Mucosa of descending colon (tissue), 3 donors: Measurements from ENCODE around the gene SEC63. TPM values are rescaled to one million over a fixed set of nuclear protein-coding genes. Genes with fewer than 3 reads are reported as not detected.

Source experiments
- ATAC-seq: fragments of 200-7000 bp; cut with Tn5 transposase; one replicate; pipeline ENCODE4 v1.9.1; 2020; ENCODE audit warnings: mild to moderate bottlenecking, moderate library complexity
- DNase-seq, 3 donors: peaks; one replicate each; pipeline ENCODE4 v3.0.0-alpha.2; 2020
- H3K36me3 ChIP-seq: fragments of 200-600 bp; one replicate; pipeline ENCODE4 v1.8.0; 2021; ENCODE audit warnings: low read depth, mild to moderate bottlenecking
- H3K4me1 ChIP-seq: fragments of 200-600 bp; one replicate; pipeline ENCODE4 v1.8.0; 2021; ENCODE audit warnings: low read depth, mild to moderate bottlenecking
- H3K4me3 ChIP-seq: fragments of 200-600 bp; one replicate; pipeline ENCODE4 v1.8.0; 2021; ENCODE audit warnings: mild to moderate bottlenecking
- H3K9me3 ChIP-seq: fragments of 200-600 bp; one replicate; pipeline ENCODE4 v1.8.0; 2021; ENCODE audit warnings: mild to moderate bottlenecking
- intact Hi-C, 2 donors: fragments of 100-400 bp; cut with DNase I in 1 of 2; cut with micrococcal nuclease in 1 of 2; formaldehyde crosslinking; loops; one replicate each; pipeline versions ENCODE4 v1.11.0 to v1.11.1; 2022; cut with DNase I, micrococcal nuclease
- total RNA-seq, 3 donors: library from RNA; stranded (reverse); fragmentation: NEBNext Ultra II Directional in 2 of 3; extraction: Animal tissue kit (Norgen Biotek cat#: 25700) in 2 of 3; gene quantifications; one replicate each; pipeline versions ENCODE4 v1.2.1 to v1.2.4, GENCODE V29; 2021 to 2023
- TF ChIP-seq, protein P1 (sequence below): fragments of 200-600 bp; IDR thresholded peaks from one replicate; pipeline ENCODE4 v1.8.0; 2022; ENCODE audit warnings: antibody characterized with exemption, mild to moderate bottlenecking
- donor health status: DM: no; HTN: no; CAD: no; lungs with moderate emphysema.
- donor health status: DM: no; HTN: no; CAD: no.
- donor health status: DM: no; HTN: yes; CAD: no.

The SEC63 gene
- total RNA-seq, 3 donors from 2014 or later, result 47.5 to 84.9 (median 70.8) TPM

DNA sequence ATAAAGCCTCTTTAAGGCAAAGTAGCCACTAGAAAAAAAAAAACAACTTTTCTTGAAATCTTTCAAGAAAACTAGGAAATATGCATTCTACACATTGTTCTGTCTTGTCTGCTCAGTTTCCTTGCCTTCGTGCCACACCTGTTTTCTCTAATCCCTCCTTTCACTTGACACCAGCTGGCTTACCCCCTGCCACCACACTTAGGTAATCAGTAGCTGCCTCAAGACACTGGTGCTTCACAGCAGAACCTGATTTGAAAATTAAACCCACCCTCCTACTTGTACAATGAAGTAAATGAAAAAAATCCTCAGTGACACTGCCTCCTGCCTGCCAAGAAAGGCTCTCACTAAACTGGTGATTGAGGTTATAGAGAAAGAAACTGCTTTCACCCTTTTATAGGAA, 88.1 kb downstream of the SEC63 start:
- no peaks in the 10 kb centered on the region for H3K4me1 ChIP-seq
- no peaks in the 10 kb centered on the region for H3K9me3 ChIP-seq
- H3K36me3 ChIP-seq, result no peaks in the 10 kb centered on the region
- no peak overlapping the region for H3K4me3 ChIP-seq
- DNase-seq, result no peak
- intact Hi-C loops, result loop anchor here in 1 of 2 donors (10.0 kb wide), 1 partner anchor 625 kb away; no protein-coding TSS in a partner anchor
- TF ChIP-seq, protein P1, sequence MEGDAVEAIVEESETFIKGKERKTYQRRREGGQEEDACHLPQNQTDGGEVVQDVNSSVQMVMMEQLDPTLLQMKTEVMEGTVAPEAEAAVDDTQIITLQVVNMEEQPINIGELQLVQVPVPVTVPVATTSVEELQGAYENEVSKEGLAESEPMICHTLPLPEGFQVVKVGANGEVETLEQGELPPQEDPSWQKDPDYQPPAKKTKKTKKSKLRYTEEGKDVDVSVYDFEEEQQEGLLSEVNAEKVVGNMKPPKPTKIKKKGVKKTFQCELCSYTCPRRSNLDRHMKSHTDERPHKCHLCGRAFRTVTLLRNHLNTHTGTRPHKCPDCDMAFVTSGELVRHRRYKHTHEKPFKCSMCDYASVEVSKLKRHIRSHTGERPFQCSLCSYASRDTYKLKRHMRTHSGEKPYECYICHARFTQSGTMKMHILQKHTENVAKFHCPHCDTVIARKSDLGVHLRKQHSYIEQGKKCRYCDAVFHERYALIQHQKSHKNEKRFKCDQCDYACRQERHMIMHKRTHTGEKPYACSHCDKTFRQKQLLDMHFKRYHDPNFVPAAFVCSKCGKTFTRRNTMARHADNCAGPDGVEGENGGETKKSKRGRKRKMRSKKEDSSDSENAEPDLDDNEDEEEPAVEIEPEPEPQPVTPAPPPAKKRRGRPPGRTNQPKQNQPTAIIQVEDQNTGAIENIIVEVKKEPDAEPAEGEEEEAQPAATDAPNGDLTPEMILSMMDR, result no peak
- no peak for ATAC-seq

DNA sequence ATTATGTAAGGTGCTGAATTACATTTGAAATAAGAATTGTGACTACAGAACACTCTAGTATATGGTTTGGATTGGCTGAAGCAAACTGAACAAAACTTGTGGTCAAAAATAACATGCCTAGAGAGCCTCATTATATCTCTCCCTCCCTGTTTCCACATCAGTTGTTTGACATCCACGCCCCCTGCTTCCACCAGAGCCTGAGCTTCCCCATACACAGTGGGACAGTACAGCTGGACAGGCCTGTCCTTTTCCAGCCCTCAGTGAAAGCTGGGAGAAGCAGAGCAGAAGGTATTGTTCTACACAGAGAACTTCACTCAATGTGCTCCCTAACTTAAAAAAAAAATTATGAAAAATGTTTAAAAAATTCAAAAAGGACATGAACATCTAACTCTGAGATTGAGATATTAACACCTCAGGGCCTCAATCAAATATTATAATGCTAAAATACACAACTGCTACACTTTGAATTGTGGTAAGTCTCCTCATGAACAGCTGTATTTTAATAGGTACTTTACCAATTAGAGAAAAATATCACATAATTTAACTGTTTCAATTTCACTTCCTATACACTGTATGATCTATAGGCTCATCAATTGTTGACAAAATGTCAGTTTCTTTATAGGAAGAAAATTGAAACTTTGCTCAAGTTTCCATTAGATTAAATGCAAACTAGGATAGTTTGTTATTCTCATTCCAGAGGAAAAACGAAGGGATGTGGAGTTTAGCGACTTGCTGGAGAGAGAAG, 89.0 kb downstream of the SEC63 start:
- H3K4me3 ChIP-seq, result no peak overlapping the region
- H3K9me3 ChIP-seq, result no peaks in the 10 kb centered on the region
- ATAC-seq (no peak), DNase-seq (no peak)
- intact Hi-C loops, result no loop called here
- no peaks in the 10 kb centered on the region for H3K36me3 ChIP-seq
- H3K4me1 ChIP-seq, result no peaks in the 10 kb centered on the region
- TF ChIP-seq, protein P1, result no peak

DNA sequence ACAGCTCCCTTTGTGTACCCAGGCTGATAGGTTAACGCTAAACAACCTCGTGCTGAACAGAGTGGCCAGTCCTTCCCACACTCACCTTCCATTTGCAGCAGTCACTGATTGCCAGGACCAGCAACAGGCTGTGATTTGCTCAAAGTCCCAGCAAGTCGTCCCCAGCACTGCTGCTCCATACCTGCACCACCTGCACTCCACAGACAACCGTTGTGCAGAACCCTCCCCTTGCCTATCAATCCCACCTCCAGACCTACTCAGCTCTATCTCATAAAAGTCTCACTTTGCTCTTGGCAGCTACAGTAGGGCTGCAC, 90.7 kb downstream of the SEC63 start:
- no peak for DNase-seq
- no peak overlapping the region for H3K4me3 ChIP-seq
- TF ChIP-seq, protein P1, result no peak
- ATAC-seq, result peak; percentile 34
- intact Hi-C loops, result no loop called here
- no peaks in the 10 kb centered on the region for H3K36me3 ChIP-seq
- no peaks in the 10 kb centered on the region for H3K9me3 ChIP-seq
- no peaks in the 10 kb centered on the region for H3K4me1 ChIP-seq

DNA sequence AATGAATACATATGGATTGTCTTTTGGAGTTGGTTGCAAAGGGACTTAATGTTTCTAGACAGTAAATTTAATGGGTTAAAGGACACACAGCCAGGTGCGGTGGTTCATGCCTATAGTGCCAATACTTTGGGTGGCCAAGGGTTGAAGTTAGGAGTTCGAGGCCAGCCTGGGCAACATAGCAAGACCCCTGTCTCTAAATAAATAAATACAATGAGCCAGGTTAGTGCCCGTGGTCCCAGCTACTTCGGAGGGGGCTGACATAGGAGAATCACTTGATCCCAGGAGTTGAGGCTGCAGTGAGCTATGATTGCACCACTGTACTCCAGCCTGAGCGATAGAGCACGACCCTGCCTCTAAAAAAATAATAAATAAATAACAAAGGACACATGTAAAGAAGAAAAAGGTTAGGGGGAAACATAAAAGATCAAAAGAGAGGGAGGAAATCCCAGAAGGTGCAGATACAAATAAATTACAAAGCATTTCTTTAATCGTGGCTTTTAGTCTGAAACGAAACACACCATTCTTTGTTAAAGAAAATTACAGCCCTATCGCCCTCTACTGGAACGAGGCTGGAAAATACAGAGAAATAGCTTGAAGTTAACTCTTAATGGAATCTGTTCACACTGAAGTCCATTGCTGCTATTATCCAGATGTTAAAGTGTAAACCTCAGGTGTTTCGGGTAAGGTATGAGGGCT, 91.3 kb downstream of the SEC63 start:
- H3K36me3 ChIP-seq, result no peaks in the 10 kb centered on the region
- ATAC-seq (peak; percentile 68), DNase-seq (peak in 1 of 3 donors; percentile 42)
- no peaks in the 10 kb centered on the region for H3K9me3 ChIP-seq
- TF ChIP-seq, protein P1, result peak; percentile 17
- no peaks in the 10 kb centered on the region for H3K4me1 ChIP-seq
- H3K4me3 ChIP-seq, result no peak overlapping the region
- intact Hi-C loops, result no loop called here

DNA sequence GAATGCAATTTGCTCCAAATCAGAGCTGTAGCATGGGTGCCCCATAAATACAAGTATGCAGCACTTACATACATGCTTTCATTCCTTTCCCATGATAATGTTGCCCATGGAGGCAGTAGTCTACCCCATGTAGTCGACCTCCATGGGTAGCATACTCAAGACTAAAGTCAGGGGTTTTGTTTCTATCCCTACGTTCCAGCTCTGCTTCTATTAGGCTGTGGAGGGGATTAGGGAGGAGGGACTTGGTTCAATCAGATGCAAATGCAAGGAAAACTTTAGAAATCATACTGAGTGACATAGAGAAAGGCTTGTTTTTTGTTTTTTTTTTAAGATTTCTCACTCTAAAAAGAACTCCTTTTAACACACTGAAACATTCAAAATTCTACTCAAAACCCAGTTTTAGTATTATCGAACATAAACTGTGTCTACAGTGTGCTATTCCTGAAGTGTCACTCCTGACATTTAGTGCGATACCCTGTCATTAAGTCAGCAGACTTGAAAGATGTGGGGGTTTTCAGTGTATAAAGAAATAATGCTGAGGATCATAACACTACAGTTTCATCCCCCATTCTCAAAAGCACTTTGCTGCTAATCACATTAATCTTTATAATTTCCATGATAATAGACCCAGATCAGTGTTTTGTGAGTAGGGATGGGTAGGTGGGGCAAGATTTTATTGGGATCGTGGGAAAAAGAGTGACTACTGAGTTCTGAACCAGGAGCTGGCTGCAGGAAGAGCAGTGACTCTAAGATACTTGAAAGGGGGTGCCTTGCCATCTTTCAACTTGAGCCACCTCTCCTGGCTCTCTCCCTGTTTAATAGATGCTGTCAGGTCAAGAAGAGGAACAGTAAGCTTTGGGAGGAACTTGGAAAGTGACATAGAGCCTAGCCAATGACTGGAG, 93.5 kb downstream of the SEC63 start:
- H3K36me3 ChIP-seq, result no peaks in the 10 kb centered on the region
- intact Hi-C loops, result no loop called here
- no peak overlapping the region for H3K4me3 ChIP-seq
- H3K9me3 ChIP-seq, result no peaks in the 10 kb centered on the region
- no peak for DNase-seq
- no peak for ATAC-seq
- TF ChIP-seq, protein P1, result no peak
- no peaks in the 10 kb centered on the region for H3K4me1 ChIP-seq
